ENCODE measurements around the gene CORO1C. TPM values are rescaled to one million over a fixed set of nuclear protein-coding genes. Genes with fewer than 3 reads are reported as not detected.
A peak's percentile ranks its signal among the peaks of the same experiment; 100 is the strongest.

CORO1C gene
- total RNA-seq, 4 donors from 2014 or later: 277 to 473 (median 342) TPM

- Histone ChIP-seq H3K9me3 (no peaks in the 10 kb centered on the region), H3K27ac (peak overlapping the region in 3 of 4 donors; percentile 36 to 72 (median 53)), H3K4me1 (peaks cover 0 to 87% (median 25%) of the 10 kb centered on the region in 3 donors), H3K27me3 (no peaks in the 10 kb centered on the region), H3K4me3 (no peak overlapping the region), H3K36me3 (peaks cover 0 to 20% of the 10 kb centered on the region in 2 donors)
- WGBS, 2 donors (ENCODE audit: low coverage in 1 of 2): 36% methylated on average over 8 of the region's 9 CpGs; no CpG with 5 or more reads in 1 of the 2 donors
- ATAC-seq: no peak
- no peak for TF ChIP-seq POLR2A (IDR thresholded peaks at IDR 0.05)
- TF ChIP-seq EP300 (IDR thresholded peaks at IDR 0.05): no peak
- TF ChIP-seq POLR2AphosphoS5 (IDR thresholded peaks at IDR 0.05): no peak
- no peak for TF ChIP-seq CTCF (IDR thresholded peaks at IDR 0.05)
These were observed 89.7 kb downstream of the CORO1C start for GRCh38 chr12:108641446-108642268.

GRCh38 chr12:108640802-108641445 lies 90.4 kb downstream of the CORO1C start:
- H3K27ac ChIP-seq: peak overlapping the region in 3 of 4 donors; percentile 36 to 72 (median 53)
- peaks cover 0 to 86% (median 25%) of the 10 kb centered on the region in 3 donors for H3K4me1 ChIP-seq
- H3K9me3 ChIP-seq: no peaks in the 10 kb centered on the region
- peaks cover 0 to 13% of the 10 kb centered on the region in 2 donors for H3K36me3 ChIP-seq
- 47 to 62% methylated on average over 3 to 7 of the region's 10 CpGs for WGBS, 2 donors (ENCODE audit: low coverage in 1 of 2)
- no peaks in the 10 kb centered on the region for H3K27me3 ChIP-seq
- H3K4me3 ChIP-seq: no peak overlapping the region
- TF ChIP-seq EP300 (IDR thresholded peaks at IDR 0.05) (no peak), POLR2AphosphoS5 (IDR thresholded peaks at IDR 0.05) (no peak)
- no peak for ATAC-seq

- H3K27me3 ChIP-seq: peaks cover 5% of the 10 kb centered on the region
- H3K4me3 ChIP-seq: no peak overlapping the region
- H3K4me1 ChIP-seq: peaks cover 0 to 80% (median 16%) of the 10 kb centered on the region in 3 donors
- H3K36me3 ChIP-seq: no peaks in the 10 kb centered on the region
- H3K9me3 ChIP-seq: no peaks in the 10 kb centered on the region
- peak overlapping the region in 3 of 4 donors; percentile 53 to 76 (median 67) for H3K27ac ChIP-seq
- WGBS, 2 donors (ENCODE audit: low coverage in 1 of 2): 78 to 84% methylated on average over 5 to 10 of the region's 11 CpGs
- no peak for ATAC-seq
- TF ChIP-seq EP300 (IDR thresholded peaks at IDR 0.05) (no peak), POLR2A (IDR thresholded peaks at IDR 0.05) (no peak), CTCF (IDR thresholded peaks at IDR 0.05) (no peak), POLR2AphosphoS5 (IDR thresholded peaks at IDR 0.05) (no peak)
These were observed 92.1 kb downstream of the CORO1C start for GRCh38 chr12:108638997-108639822.

GRCh38 chr12:108638141-108638827 lies 93.0 kb downstream of the CORO1C start:
- Histone ChIP-seq H3K27me3 (peaks cover 14% of the 10 kb centered on the region), H3K36me3 (no peaks in the 10 kb centered on the region), H3K4me1 (peaks cover 0 to 70% (median 15%) of the 10 kb centered on the region in 3 donors), H3K27ac (peak overlapping the region in 3 of 4 donors; percentile 53 to 76 (median 67)), H3K4me3 (no peak overlapping the region), H3K9me3 (no peaks in the 10 kb centered on the region)
- peak; percentile 42 for ATAC-seq
- 30 to 32% methylated on average over 4 to 6 of the region's 18 CpGs for WGBS, 2 donors (ENCODE audit: low coverage in 1 of 2)
- TF ChIP-seq CTCF (IDR thresholded peaks at IDR 0.05) (no peak), POLR2A (IDR thresholded peaks at IDR 0.05) (no peak), EP300 (IDR thresholded peaks at IDR 0.05) (no peak), POLR2AphosphoS5 (IDR thresholded peaks at IDR 0.05) (no peak)

All from gastroesophageal sphincter (tissue), 4 donors.